Esophagus muscularis mucosa (tissue), 4 donors: ENCODE data around the gene C1orf174. TPM values are rescaled to one million over a fixed set of nuclear protein-coding genes. Genes with fewer than 3 reads are reported as not detected.

Experiments
- DNase-seq: peaks from one replicate; pipeline ENCODE4 v3.0.0-alpha.2; 2017; ENCODE audit errors: extremely low spot score
- H3K27ac ChIP-seq, 4 donors: fragments of 200-600 bp; sonication (generic); replicated peaks in 1 of 4; 1 replicate in 3 of 4; 2 replicates in 1 of 4; pipeline ENCODE4 v1.5.1; 2016 to 2019; ENCODE audit warnings: mild to moderate bottlenecking in 1 of 4
- H3K27me3 ChIP-seq, 4 donors: fragments of 200-600 bp; sonication (generic); one replicate each; pipeline versions ENCODE4 v1.5.1 to v1.6.0; 2016 to 2019
- H3K36me3 ChIP-seq, 4 donors: fragments of 200-600 bp; sonication (generic); one replicate each; pipeline ENCODE4 v1.5.1; 2016 to 2019
- H3K4me1 ChIP-seq, 4 donors: fragments of 200-600 bp; sonication (generic); one replicate each; pipeline ENCODE4 v1.5.1; 2016 to 2019
- H3K4me3 ChIP-seq, 4 donors: fragments of 200-600 bp; sonication (generic); 1 replicate in 2 of 4; 2 replicates in 2 of 4; pipeline ENCODE4 v1.5.1; 2016 to 2019; ENCODE audit warnings: mild to moderate bottlenecking in 4 of 4, moderate library complexity in 1 of 4
- H3K9me3 ChIP-seq, 4 donors: fragments of 200-600 bp; sonication (generic); 1 replicate in 3 of 4; 2 replicates in 1 of 4; pipeline ENCODE4 v1.5.1; 2016 to 2019
- CTCF ChIP-seq, 3 experiments: fragments of 200-600 bp in 2 of 3; fragments of 450-650 bp in 1 of 3; sonication (generic) in 2 of 3; IDR thresholded peaks; one replicate each; pipeline ENCODE4 v1.5.1; 2017 to 2019; ENCODE audit warnings: antibody characterized with exemption in 3 of 3, mild to moderate bottlenecking in 2 of 3, moderate library complexity in 1 of 3
- EP300 ChIP-seq: sonication (generic); formaldehyde crosslinking; IDR thresholded peaks from one replicate; pipeline ENCODE4 v1.6.1; 2017; ENCODE audit warnings: antibody characterized with exemption
- POLR2A ChIP-seq: fragments of 450-650 bp; IDR thresholded peaks from one replicate; pipeline ENCODE4 v1.6.1; 2017; ENCODE audit warnings: antibody characterized with exemption, moderate library complexity, mild to moderate bottlenecking, low read depth
- POLR2AphosphoS5 ChIP-seq, 2 donors: sonication (generic); formaldehyde crosslinking; IDR thresholded peaks; one replicate each; pipeline ENCODE4 v1.6.1; 2017; ENCODE audit warnings: antibody characterized with exemption in 2 of 2
- WGBS: methylation state at CpG from one replicate; pipeline ENCODE4 v1.1.5; 2018; 5-methylcytosine and 5-hydroxymethylcytosine counted together
- intact Hi-C: fragments of 100-400 bp; cut with DNase I; formaldehyde crosslinking; loops from one replicate; pipeline ENCODE4 v1.15.1; 2023
- total RNA-seq, 4 donors: library from RNA; depleted of rRNA; stranded (reverse); fragments of >200 nt; gene quantifications; one replicate each; pipeline versions ENCODE4 v1.1.0 to v1.2.1, GENCODE V29; 2016

Gene C1orf174
- total RNA-seq, 4 donors from 2014 or later: 25.0 to 35.1 (median 27.6) TPM

GRCh38 chr1:3944578-3945125 is 44.6 kb upstream of the C1orf174 start:
- Histone ChIP-seq H3K4me1 (peaks cover 0 to 10% (median 0%) of the 10 kb centered on the region in 4 donors), H3K27ac (no peak overlapping the region), H3K36me3 (no peaks in the 10 kb centered on the region), H3K4me3 (no peak overlapping the region), H3K9me3 (no peaks in the 10 kb centered on the region), H3K27me3 (peaks cover 0 to 79% (median 0%) of the 10 kb centered on the region in 4 donors)
- 69% methylated on average over 13 of the region's 13 CpGs for WGBS
- intact Hi-C loops: no loop called here
- TF ChIP-seq POLR2A (no peak), CTCF (IDR thresholded peaks at IDR 0.05) (no peak)
- no peak for DNase-seq

GRCh38 chr1:3943806-3944577 is 43.9 kb upstream of the C1orf174 start:
- WGBS: 86% methylated on average over 29 of the region's 29 CpGs
- H3K4me1 ChIP-seq: peaks cover 0 to 10% (median 0%) of the 10 kb centered on the region in 4 donors
- no peak for DNase-seq
- intact Hi-C loops: no loop called here
- TF ChIP-seq EP300 (no peak), CTCF (IDR thresholded peaks at IDR 0.05) (no peak), POLR2AphosphoS5 (IDR thresholded peaks at IDR 0.05) (no peak), POLR2A (no peak)
- no peaks in the 10 kb centered on the region for H3K9me3 ChIP-seq
- no peaks in the 10 kb centered on the region for H3K36me3 ChIP-seq
- peaks cover 0 to 83% (median 0%) of the 10 kb centered on the region in 4 donors for H3K27me3 ChIP-seq
- no peak overlapping the region for H3K27ac ChIP-seq
- H3K4me3 ChIP-seq: no peak overlapping the region

- H3K27me3 ChIP-seq: peaks cover 0 to 88% (median 0%) of the 10 kb centered on the region in 4 donors
- no peak for DNase-seq
- H3K4me3 ChIP-seq: no peak overlapping the region
- no peaks in the 10 kb centered on the region for H3K36me3 ChIP-seq
- intact Hi-C loops: no loop called here
- H3K27ac ChIP-seq: no peak overlapping the region
- H3K9me3 ChIP-seq: peaks cover 0 to 1% (median 0%) of the 10 kb centered on the region in 4 donors
- no peak for TF ChIP-seq POLR2AphosphoS5 (IDR thresholded peaks at IDR 0.05)
- no peak for TF ChIP-seq EP300
- no peak for TF ChIP-seq CTCF (IDR thresholded peaks at IDR 0.05)
- TF ChIP-seq POLR2A: no peak
- peaks cover 0 to 10% (median 0%) of the 10 kb centered on the region in 4 donors for H3K4me1 ChIP-seq
- WGBS: 63% methylated on average over 6 of the region's 11 CpGs
Measured at GRCh38 chr1:3943123-3943431, 43.0 kb upstream of the C1orf174 start.

DNA sequence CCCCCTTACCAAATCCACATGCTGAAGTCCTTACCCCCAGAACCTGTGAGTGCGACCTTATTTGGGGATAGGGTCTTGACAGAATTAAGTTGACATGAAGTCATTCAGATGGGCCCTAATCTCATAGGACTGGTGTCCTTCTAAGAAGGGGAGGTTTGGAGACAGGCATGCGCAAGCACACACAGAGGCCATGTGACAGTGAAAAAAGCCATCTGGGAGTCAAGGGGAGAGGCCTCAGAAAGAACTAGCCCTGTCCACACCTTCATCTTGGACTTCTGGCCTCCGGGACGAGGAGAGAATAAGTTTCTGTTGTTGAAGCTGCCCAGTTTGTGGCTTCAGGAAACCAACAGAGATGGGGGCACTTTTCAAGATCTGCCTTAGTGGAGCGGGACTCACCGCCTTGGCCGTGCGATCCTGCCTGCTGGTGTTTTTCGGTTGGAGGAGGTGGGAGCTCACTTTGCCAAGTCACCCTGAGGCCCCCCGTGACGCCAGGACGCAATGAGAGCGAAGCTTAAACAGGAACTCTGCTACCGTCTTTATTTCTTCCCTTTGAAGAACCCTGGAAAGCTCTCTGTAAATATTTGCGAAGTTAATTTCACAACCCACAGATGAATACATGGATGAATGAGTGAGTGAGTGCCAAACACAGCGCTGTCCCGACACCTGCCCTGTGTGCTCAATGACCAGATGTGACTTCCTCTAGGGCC is 42.5 kb upstream of the C1orf174 start:
- peaks cover 0 to 10% (median 0%) of the 10 kb centered on the region in 4 donors for H3K4me1 ChIP-seq
- intact Hi-C loops: no loop called here
- WGBS: 73% methylated on average over 17 of the region's 17 CpGs

More for the DNA sequence above, 42.5 kb upstream of the C1orf174 start:
- Histone ChIP-seq H3K27ac (no peak overlapping the region), H3K9me3 (peaks cover 0 to 6% (median 1%) of the 10 kb centered on the region in 4 donors), H3K36me3 (no peaks in the 10 kb centered on the region), H3K27me3 (peaks cover 0 to 84% (median 0%) of the 10 kb centered on the region in 4 donors), H3K4me3 (no peak overlapping the region)
- DNase-seq: no peak
- no peak for TF ChIP-seq CTCF (IDR thresholded peaks at IDR 0.05)
- TF ChIP-seq POLR2AphosphoS5 (IDR thresholded peaks at IDR 0.05): no peak
